GM18858 (cell line): Measurements from ENCODE around the gene SLC4A9.

Experiments used
- ATAC-seq: cut with Tn5 transposase; IDR thresholded peaks from one replicate; pipeline ENCODE4 v1.9.1; 2021; ENCODE audit not compliant: unreplicated experiment

Gene SLC4A9

DNA sequence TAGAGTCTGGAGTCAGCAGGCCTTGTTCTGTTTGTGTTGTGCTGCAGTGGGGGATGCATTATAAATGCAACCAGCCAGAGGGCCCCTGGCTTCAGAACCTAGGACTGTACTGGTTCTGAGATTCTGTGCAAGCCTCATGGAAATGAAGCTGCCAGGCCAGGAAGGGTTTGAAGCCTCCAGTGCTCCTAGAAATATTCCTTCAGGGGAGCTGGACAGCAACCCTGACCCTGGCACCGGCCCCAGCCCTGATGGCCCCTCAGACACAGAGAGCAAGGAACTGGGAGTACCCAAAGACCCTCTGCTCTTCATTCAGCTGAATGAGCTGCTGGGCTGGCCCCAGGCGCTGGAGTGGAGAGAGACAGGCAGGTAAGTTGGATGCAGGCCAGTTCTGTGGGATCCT lies at the start of gene SLC4A9:
Gene SLC4A9 (plus strand): TSS at position 94 of the 400 bp plus-strand sequence. CDS start 43 bp downstream, at position 137.
- no peak for ATAC-seq

GRCh38 chr5:140310434-140310833 lies 49.6 kb upstream of the SLC4A9 start:
- ATAC-seq = no peak

DNA sequence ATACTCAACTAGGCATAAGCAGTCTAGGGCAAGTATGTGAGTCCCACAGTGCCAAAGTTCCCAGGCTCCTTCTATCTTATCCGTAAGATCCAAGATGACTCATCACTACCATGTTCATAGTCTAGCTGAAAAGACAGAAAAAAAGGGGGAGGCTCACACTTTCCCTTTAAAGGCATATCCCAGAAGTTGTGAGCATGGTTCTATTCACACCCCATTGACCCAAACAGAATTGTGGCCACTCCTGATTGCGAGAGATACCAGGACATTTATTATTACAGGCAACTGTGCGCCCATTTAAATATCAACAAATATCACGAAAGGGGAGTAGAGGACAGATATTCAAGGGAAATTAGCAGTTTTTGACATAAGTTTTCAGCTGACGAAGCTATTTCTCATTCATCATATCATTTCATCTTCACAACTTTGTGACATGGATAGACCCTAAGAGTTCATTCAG lies 49.0 kb upstream of the SLC4A9 start:
- no peak for ATAC-seq

- no peak for ATAC-seq
Observed at GRCh38 chr5:140312067-140312790, 47.8 kb upstream of the SLC4A9 start.

GRCh38 chr5:140312791-140313189 lies 47.2 kb upstream of the SLC4A9 start:
- no peak for ATAC-seq

GRCh38 chr5:140317859-140318258 lies 42.1 kb upstream of the SLC4A9 start:
- ATAC-seq = no peak

GRCh38 chr5:140318792-140319191 lies 41.2 kb upstream of the SLC4A9 start:
- ATAC-seq = no peak

DNA sequence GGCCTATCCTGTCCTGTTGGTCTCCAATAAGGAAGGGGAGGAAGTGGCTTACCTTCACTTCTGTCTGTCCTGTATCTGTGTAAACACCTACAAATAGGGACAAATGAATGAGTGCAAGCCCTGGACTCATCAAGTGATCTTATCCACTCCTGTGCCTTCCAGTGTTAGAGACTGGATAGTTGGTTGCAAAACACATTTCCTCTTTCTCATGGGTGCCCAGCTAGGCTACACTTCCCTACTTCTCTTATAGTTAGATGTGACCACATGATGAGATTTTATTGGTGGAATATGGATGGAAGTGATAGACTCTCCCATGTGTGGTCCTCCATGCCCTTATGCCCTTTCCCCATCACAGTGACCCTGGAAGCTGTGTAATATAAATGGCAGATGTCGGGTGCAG lies 40.2 kb upstream of the SLC4A9 start:
- no peak for ATAC-seq

DNA sequence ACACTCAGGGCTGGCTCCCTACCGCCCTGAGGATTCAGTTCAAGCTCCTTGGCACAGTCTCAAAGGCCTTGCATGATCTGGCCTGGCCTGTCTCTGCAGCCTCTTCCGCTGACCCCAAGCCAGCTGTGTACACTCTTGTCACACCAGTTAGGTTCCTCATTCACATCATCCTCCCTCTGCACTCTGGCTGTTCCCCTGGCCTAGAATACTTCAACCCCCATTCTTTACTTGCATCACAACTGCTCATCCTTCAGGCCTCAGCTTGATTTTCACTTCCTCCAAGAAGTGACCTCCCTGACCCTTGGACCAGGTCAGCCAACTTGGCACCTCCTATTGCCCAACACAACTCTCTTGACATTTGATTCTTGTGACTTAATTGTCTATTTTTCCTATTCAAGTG lies 38.2 kb upstream of the SLC4A9 start:
- no peak for ATAC-seq

GRCh38 chr5:140322751-140323731 lies 37.0 kb upstream of the SLC4A9 start:
- ATAC-seq = no peak

DNA sequence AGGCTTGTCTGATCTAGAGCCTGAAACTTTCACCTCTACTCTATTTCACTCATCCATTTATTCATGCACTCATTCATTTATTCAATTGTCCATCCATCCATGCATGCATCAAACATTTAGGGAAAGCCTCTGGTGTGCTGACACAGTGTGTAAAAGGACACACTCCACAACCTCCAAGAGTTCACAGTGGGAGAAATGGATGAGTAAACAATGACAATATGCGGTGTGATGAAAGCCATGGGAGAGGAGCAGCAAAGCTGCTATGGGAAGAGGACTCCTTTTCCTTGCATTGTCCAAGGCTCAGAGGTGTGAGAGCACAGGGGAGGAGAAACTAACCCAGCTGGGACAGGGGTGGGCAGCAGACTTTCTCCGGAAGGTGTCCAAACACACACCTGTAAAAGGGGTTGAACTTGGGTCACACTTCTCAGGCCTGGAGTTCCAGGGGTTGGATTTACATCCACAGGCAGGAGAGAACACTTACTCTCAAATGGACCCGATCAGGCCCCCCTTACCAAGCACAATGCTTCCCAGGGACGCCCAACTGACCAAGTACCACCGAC lies 35.9 kb upstream of the SLC4A9 start:
- ATAC-seq = no peak

DNA sequence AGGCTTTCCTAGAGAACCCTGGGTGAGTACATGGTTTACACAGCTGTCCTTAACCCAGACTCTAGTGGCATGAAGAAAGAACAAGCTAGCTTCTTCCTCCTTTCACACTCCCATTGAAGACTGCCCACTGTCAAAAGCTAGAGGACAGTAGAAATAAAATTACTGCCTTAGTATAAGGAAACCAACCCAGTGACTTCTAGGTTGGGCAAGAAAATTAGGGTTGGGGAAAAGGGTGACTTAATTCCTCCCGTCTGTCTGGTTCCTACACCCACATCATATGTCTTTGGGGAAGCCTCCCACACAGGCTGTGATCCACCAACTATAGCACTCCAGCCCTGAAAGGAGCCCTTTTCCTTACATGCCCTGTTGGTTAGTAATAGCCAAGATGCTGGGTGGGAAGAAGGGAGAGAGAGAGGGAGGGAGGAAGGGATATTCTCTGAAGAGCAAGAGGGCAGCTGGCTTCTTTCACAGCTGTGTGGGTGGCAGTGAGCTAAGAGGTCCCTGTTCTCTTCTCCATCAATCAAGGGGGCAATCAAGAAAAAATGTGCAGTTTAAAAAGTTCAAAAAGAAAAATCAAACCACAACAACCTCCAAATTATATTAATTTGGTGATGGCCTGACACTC lies 35.3 kb upstream of the SLC4A9 start:
- ATAC-seq = no peak

DNA sequence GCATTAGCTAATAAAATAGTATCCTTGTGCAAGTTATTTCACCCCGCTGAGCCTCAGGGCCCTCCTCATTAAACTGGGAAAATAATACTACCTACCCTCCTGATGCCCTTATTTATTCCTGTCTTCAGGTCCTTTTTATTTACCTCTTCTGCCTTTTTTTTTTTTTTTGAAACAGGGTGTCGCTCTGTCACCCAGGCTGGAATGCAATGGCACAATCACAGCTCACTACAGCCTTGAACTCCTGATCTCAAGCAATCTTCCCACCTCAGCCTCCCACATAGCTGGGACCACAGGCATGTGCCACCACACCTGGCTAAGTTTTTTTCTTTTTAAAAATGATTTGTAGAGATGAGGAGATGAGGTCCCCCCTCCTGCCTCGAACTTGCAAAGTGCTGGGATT lies 34.5 kb upstream of the SLC4A9 start:
- no peak for ATAC-seq

GRCh38 chr5:140327589-140327988 lies 32.4 kb upstream of the SLC4A9 start:
- ATAC-seq = no peak

- ATAC-seq = no peak
Observed at GRCh38 chr5:140328036-140328764, 31.8 kb upstream of the SLC4A9 start.

DNA sequence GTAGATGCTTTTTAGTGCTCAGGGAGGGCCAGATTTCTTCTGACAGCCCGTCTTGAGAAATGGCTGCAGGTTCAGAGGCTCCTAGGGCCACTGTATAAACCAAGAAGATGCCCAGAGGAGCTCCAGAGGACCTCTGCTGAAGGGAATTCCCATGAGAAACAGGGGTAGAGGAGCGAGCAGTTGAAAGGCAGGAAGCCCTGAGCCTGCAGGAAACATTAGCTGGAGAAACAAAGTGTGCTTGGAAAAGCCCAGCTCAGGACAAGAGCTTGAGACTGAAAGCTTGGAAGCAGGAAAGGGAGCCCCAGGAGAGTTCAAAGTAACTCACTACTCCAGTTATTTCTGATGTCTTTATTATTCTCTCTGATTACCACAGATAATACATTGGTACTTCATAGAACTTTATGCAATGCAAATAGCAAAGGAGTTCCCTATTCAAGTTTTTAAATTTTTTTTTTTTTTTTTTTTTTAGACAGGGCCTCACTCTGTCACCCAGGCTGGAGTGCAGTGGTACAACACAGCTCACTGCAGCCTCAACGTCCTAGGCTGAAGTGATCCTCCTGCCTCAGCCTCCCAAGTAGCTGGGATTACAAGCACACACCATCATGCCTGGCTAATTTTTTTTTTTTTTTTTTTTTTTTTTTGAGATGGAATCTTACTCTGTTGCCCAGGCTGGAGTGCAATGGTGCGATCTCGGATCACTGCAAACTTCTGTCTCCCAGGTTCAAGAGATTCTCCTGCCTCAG lies 30.1 kb upstream of the SLC4A9 start:
- no peak for ATAC-seq

DNA sequence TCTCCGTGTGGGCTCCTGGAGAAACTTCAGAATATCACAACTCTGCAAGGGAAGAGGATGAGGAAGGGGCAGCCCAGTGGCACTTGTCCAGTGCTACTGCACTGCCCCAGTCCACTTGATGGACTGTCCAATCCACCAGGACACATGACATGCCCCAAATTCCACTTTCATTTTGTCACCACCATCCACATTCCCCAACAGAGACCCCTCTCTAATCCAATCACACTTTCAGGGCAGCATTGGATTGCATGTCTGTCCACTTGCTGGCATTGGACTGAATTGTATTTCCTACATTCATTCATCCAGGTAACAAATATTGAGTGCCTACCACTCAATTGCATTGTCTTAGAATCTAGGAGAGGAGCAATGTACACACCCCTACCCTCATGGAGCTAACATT lies 28.4 kb upstream of the SLC4A9 start:
- no peak for ATAC-seq

DNA sequence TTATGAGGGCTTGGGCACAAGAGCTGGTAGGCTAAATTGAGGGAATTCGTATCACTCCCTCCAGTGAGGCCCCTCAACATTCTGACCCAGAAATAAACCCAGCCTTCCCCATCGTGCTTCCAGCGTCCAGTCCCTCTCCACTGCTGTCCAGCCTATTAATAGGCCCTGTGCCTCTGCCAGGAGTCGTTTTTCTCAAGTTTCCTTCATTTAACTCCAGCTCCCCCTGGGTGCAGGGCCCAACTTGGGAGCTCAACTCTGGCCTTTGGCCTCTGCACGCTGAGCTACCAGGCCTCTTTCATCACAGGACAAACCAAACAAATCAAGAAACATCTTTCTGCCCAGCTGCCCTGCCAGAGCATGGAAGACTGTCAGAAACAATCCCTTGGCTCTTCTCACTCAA lies 23.6 kb upstream of the SLC4A9 start:
- no peak for ATAC-seq

DNA sequence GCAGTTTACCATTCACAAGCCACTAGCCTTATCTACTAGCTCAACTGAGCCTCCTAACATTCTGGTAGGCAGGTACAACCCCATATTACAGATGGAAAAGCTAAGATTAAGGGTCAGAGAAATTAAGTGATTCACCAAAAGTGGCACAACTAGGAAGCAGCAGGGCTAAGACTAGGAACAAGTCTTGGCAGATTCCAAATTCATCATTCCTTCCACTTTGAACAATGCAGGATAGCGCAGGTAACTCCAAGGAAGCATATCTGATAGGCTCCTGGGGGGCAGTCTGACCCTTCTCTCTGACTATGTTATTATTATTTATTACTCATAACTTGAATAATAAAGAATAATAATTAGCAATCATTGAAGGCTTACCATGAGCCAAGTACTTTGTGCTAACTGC lies 22.1 kb upstream of the SLC4A9 start:
- ATAC-seq = no peak

GRCh38 chr5:140338336-140338735 lies 21.7 kb upstream of the SLC4A9 start:
- ATAC-seq = no peak
